H1 (cell line): ENCODE measurements around the gene ABHD1. TPM values are rescaled to one million over a fixed set of nuclear protein-coding genes. Genes with fewer than 3 reads are reported as not detected.

Experiments
- CTCF ChIA-PET: fragments of 300-600 bp; sonication (Branson Sonifier 250); formaldehyde crosslinking; loops from one replicate; lab custom pipeline; 2021; ENCODE audit not compliant: partially characterized antibody; lab: Charles Lee
- POLR2A ChIA-PET: fragments of 300-600 bp; sonication (Branson Sonifier 250); formaldehyde crosslinking; loops from one replicate; lab custom pipeline; 2021; ENCODE audit warnings: inconsistent platforms; ENCODE audit not compliant: partially characterized antibody; lab: Charles Lee
- DNase-seq, 2 experiments: peaks; one replicate each; pipeline versions ENCODE4 v3.0.0 to v3.0.0-alpha.2; 2010 to 2022; ENCODE audit warnings: low spot score in 2 of 2, low read depth in 1 of 2, mixed read lengths in 1 of 2
- FAIRE-seq: peaks from 2 replicates; lab custom pipeline; 2011; peaks lifted over from hg19 to GRCh38; lab: Jason Lieb, UNC
- H2AFZ ChIP-seq: 2 replicates; pipeline ENCODE4 v1.8.1; 2012; ENCODE audit warnings: low read length, inconsistent platforms
- H2AK5ac ChIP-seq: 2 replicates; pipeline ENCODE4 v1.6.1; 2013; ENCODE audit warnings: low read depth, low read length
- H2BK120ac ChIP-seq: replicated peaks from 2 replicates; pipeline ENCODE3; 2013; ENCODE audit warnings: low read depth, low read length, inconsistent platforms
- H2BK12ac ChIP-seq: 2 replicates; pipeline ENCODE4 v1.6.1; 2013; ENCODE audit warnings: low read depth, low read length
- H2BK15ac ChIP-seq: 2 replicates; pipeline ENCODE4 v1.6.1; 2013; ENCODE audit warnings: low read length
- H2BK20ac ChIP-seq: 2 replicates; pipeline ENCODE4 v1.6.1; 2013; ENCODE audit warnings: low read length
- H2BK5ac ChIP-seq: 2 replicates; pipeline ENCODE4 v1.6.1; 2013; ENCODE audit warnings: low read depth, low read length
- H3K14ac ChIP-seq: 2 replicates; pipeline ENCODE4 v1.6.1; 2013; ENCODE audit warnings: inconsistent platforms; ENCODE audit not compliant: insufficient read length
- H3K18ac ChIP-seq: 2 replicates; pipeline ENCODE4 v1.6.1; 2013; ENCODE audit warnings: low read length; ENCODE audit errors: extremely low read depth
- H3K23ac ChIP-seq: 2 replicates; pipeline ENCODE4 v1.6.1; 2013; ENCODE audit warnings: inconsistent platforms; ENCODE audit not compliant: insufficient read length
- H3K23me2 ChIP-seq: 2 replicates; pipeline ENCODE4 v1.6.1; 2013; ENCODE audit warnings: low read depth, low read length
- H3K27ac ChIP-seq: 2 replicates; pipeline ENCODE4 v1.6.1; 2011; ENCODE audit warnings: low read depth, low read length, inconsistent platforms
- H3K27me3 ChIP-seq, 4 experiments: replicated peaks in 1 of 4; 1 replicate in 1 of 4; 2 replicates in 3 of 4; pipeline versions ENCODE4 v1.6.1 to v1.8.1; 2011 to 2013; ENCODE audit warnings: low read length in 3 of 4, mild to moderate bottlenecking in 3 of 4, inconsistent platforms in 2 of 4, mixed read lengths in 2 of 4, moderate library complexity in 1 of 4; ENCODE audit not compliant: control insufficient read depth in 3 of 4, insufficient read depth in 3 of 4; ENCODE audit errors: extremely low read depth in 1 of 4
- H3K36me3 ChIP-seq, 4 experiments: 2 replicates each; pipeline versions ENCODE4 v1.6.1 to v1.8.1; 2011 to 2013; ENCODE audit warnings: mild to moderate bottlenecking in 4 of 4, low read length in 3 of 4, moderate library complexity in 2 of 4, control low read depth in 1 of 4, inconsistent platforms in 1 of 4; ENCODE audit not compliant: insufficient read depth in 4 of 4, control insufficient read depth in 2 of 4
- H3K4ac ChIP-seq: replicated peaks from 2 replicates; pipeline ENCODE3; 2013; ENCODE audit warnings: low read length, low read depth, mixed read lengths, inconsistent platforms; ENCODE audit not compliant: insufficient read length
- H3K4me1 ChIP-seq, 4 experiments: replicated peaks in 1 of 4; 1 replicate in 1 of 4; 2 replicates in 3 of 4; pipeline versions ENCODE4 v1.6.1 to v1.8.1; 2011 to 2013; ENCODE audit warnings: low read length in 3 of 4, inconsistent platforms in 2 of 4, mixed read lengths in 1 of 4; ENCODE audit not compliant: insufficient read depth in 4 of 4, control insufficient read depth in 3 of 4
- H3K4me2 ChIP-seq, 2 experiments: 2 replicates each; pipeline versions ENCODE4 v1.6.1 to v1.8.1; 2011 to 2013; ENCODE audit warnings: low read depth in 2 of 2, low read length in 2 of 2, control low read depth in 1 of 2, inconsistent platforms in 1 of 2, mild to moderate bottlenecking in 1 of 2; ENCODE audit not compliant: insufficient read depth in 1 of 2
- H3K4me3 ChIP-seq, 4 experiments: fragments of 200-600, 300-600 bp in 1 of 4; sonication (generic), shearing (Covaris generic), sonication (Bioruptor Twin) in 1 of 4; 2 replicates each; pipeline versions ENCODE4 v1.5.1 to v1.8.1; 2011 to 2016; ENCODE audit warnings: low read length in 4 of 4, low read depth in 3 of 4, control low read depth in 2 of 4, inconsistent platforms in 2 of 4, mild to moderate bottlenecking in 2 of 4, mixed read lengths in 1 of 4, moderate library complexity in 1 of 4; ENCODE audit not compliant: insufficient read depth in 2 of 4; ENCODE audit errors: extremely low read depth in 1 of 4
- H3K56ac ChIP-seq: replicated peaks from 2 replicates; pipeline ENCODE3; 2013; ENCODE audit warnings: low read depth, mild to moderate bottlenecking, mixed read lengths, low read length, inconsistent platforms; ENCODE audit not compliant: insufficient read length
- H3K79me1 ChIP-seq: 2 replicates; pipeline ENCODE4 v1.6.1; 2013; ENCODE audit warnings: low read depth, low read length, control low read depth
- H3K79me2 ChIP-seq, 2 experiments: 2 replicates each; pipeline versions ENCODE4 v1.6.1 to v1.8.1; 2012 to 2013; ENCODE audit warnings: low read length in 2 of 2, mild to moderate bottlenecking in 2 of 2, inconsistent platforms in 1 of 2; ENCODE audit not compliant: insufficient read depth in 2 of 2, control insufficient read depth in 1 of 2
- H3K9ac ChIP-seq, 4 experiments: replicated peaks in 1 of 4; 1 replicate in 1 of 4; 2 replicates in 3 of 4; pipeline versions ENCODE4 v1.6.1 to v1.8.1; 2011 to 2013; ENCODE audit warnings: low read depth in 3 of 4, low read length in 3 of 4, control low read depth in 2 of 4, mild to moderate bottlenecking in 2 of 4, moderate library complexity in 2 of 4, inconsistent platforms in 1 of 4; ENCODE audit errors: extremely low read depth in 1 of 4
- H3K9me3 ChIP-seq, 2 experiments: 2 replicates each; pipeline versions ENCODE4 v1.6.1 to v1.8.1; 2012 to 2013; ENCODE audit warnings: mild to moderate bottlenecking in 2 of 2, moderate library complexity in 2 of 2, control low read depth in 1 of 2, inconsistent platforms in 1 of 2, low read depth in 1 of 2, low read length in 1 of 2, mixed read lengths in 1 of 2; ENCODE audit not compliant: insufficient read depth in 2 of 2
- H4K20me1 ChIP-seq, 2 experiments: replicated peaks in 1 of 2; 2 replicates each; pipeline versions ENCODE3 to v1.8.1; 2011 to 2013; ENCODE audit warnings: inconsistent platforms in 2 of 2, low read length in 2 of 2, mild to moderate bottlenecking in 1 of 2; ENCODE audit not compliant: insufficient read depth in 2 of 2, control insufficient read depth in 1 of 2
- H4K5ac ChIP-seq: 2 replicates; pipeline ENCODE4 v1.6.1; 2013; ENCODE audit warnings: low read length, low read depth, mixed read lengths, inconsistent platforms; ENCODE audit not compliant: insufficient read length
- H4K8ac ChIP-seq: 2 replicates; pipeline ENCODE4 v1.8.0; 2013; ENCODE audit warnings: mild to moderate bottlenecking, moderate library complexity, low read length, inconsistent platforms; ENCODE audit not compliant: insufficient read depth; ENCODE audit errors: extremely low read depth
- H4K91ac ChIP-seq: replicated peaks from 2 replicates; pipeline ENCODE3; 2013; ENCODE audit warnings: low read length, mixed read lengths, inconsistent platforms; ENCODE audit not compliant: insufficient read length
- CTBP2 ChIP-seq: IDR thresholded peaks from 2 replicates; pipeline ENCODE4 v1.7.0; 2011; ENCODE audit warnings: borderline replicate concordance, mild to moderate bottlenecking, moderate library complexity, mixed read lengths, low read length; ENCODE audit not compliant: insufficient read depth, insufficient read length
- SP4 ChIP-seq: IDR thresholded peaks from 2 replicates; pipeline ENCODE4 v1.6.1; 2012; ENCODE audit warnings: low read length, inconsistent platforms
- WGBS, 2 experiments: shearing (Covaris generic) in 1 of 2; methylation state at CpG; one replicate each; pipeline versions ENCODE4 v1.1.6 to v1.1.7; 2013 to 2015; ENCODE audit warnings: low lambda C conversion rate in 2 of 2, mixed read lengths in 2 of 2, inconsistent platforms in 1 of 2, low coverage in 1 of 2, missing lambda C conversion rate in 1 of 2; ENCODE audit not compliant: insufficient replicate concordance in 2 of 2, insufficient coverage in 1 of 2, insufficient read length in 1 of 2; ENCODE audit errors: extremely low coverage in 1 of 2, missing lambda C conversion rate in 1 of 2; 5-methylcytosine and 5-hydroxymethylcytosine counted together
- polyA plus RNA-seq, 7 experiments: library from polyadenylated mRNA; depleted of rRNA in 3 of 7; stranded (reverse) in 5 of 7; unstranded in 2 of 7; fragments of >200 nt in 5 of 7; fragments of 200-250 nt in 2 of 7; gene quantifications; 1 replicate in 5 of 7; 2 replicates in 1 of 7; 4 replicates in 1 of 7; pipeline versions ENCODE4 v1.2.1 to v1.2.3, GENCODE V29; 2011 to 2013; ENCODE audit warnings: missing spikeins in 2 of 7, mixed read lengths in 2 of 7
- total RNA-seq: library from RNA; stranded (reverse); fragmentation: NEBNext Ultra II Directional; extraction: Animal tissue kit (Norgen Biotek cat#: 25700); gene quantifications from 2 replicates; pipeline ENCODE4 v1.2.1, GENCODE V29; 2021

Gene ABHD1
- total and polyA plus RNA-seq, 2 of the 8 experiments (the other 6 are each of a cell fraction or from before 2014, with no cell fraction given) = 0.20 to 1.1 TPM

GRCh38 chr2:27133195-27133875 lies 9.7 kb downstream of the ABHD1 start:
- POLR2A ChIA-PET = interaction anchor here (0.6 to 2.3 kb wide), 21 partner anchors 7 to 113 kb away, joined by 3 to 24 read pairs (median 3); partner anchors contain the start of genes ABHD1, ATRAID, CAD and CGREF1
- DNase-seq (no peak), FAIRE-seq (no peak)
- CTCF ChIA-PET = interaction anchor here (0.6 to 4.3 kb wide), 43 partner anchors 9 to 170 kb away, joined by 3 to 38 read pairs (median 5); partner anchors contain the start of genes ABHD1, ATRAID, CGREF1 and KHK
- H3K27ac ChIP-seq = no peak overlapping the region
- peaks cover 4% of the 10 kb centered on the region for H3K79me1 ChIP-seq
- H3K18ac ChIP-seq = no peak overlapping the region
- H3K79me2 ChIP-seq = peaks cover 0 to 15% of the 10 kb centered on the region in 2 experiments; a peak in 2 of 4 replicates
- no peak overlapping the region for H2BK20ac ChIP-seq
- H3K9me3 ChIP-seq = no peaks in the 10 kb centered on the region
- H2AK5ac ChIP-seq = no peak overlapping the region
- H3K56ac ChIP-seq = no peak overlapping the region
- peaks cover 0 to 4% (median 3%) of the 10 kb centered on the region in 4 experiments; a peak in 5 of 7 replicates for H3K4me1 ChIP-seq
- H3K14ac ChIP-seq = no peak overlapping the region
- H3K9ac ChIP-seq = peak overlapping the region in 3 of 4 experiments; percentile 40 to 69 (median 55); a peak in 6 of 7 replicates
- peak overlapping the region; percentile 35; the same call in 1 of the 2 replicates for H2BK5ac ChIP-seq
- H4K20me1 ChIP-seq = peaks cover 8 to 14% of the 10 kb centered on the region in 2 experiments
- no peak overlapping the region for H2BK15ac ChIP-seq
- H2BK120ac ChIP-seq = no peak overlapping the region
- H3K4me2 ChIP-seq = peak overlapping the region; percentile 61 to 77
- no peak overlapping the region for H3K23ac ChIP-seq
- no peak overlapping the region for H3K4ac ChIP-seq
- H3K27me3 ChIP-seq = no peaks in the 10 kb centered on the region
- no peak overlapping the region for H2BK12ac ChIP-seq
- no peak overlapping the region for H4K8ac ChIP-seq
- H3K36me3 ChIP-seq = peaks cover 2 to 26% (median 16%) of the 10 kb centered on the region in 4 experiments; a peak in 6 of 8 replicates
- H3K4me3 ChIP-seq = peak overlapping the region; percentile 68 to 91 (median 88)
- no peak overlapping the region for H4K5ac ChIP-seq
- H2AFZ ChIP-seq = no peak overlapping the region; the same call in 1 of the 2 replicates
- WGBS, 2 experiments = 68% methylated on average over 14 of the region's 14 CpGs; no CpG with 5 or more reads in 1 of the 2 experiments
- peaks cover 2% of the 10 kb centered on the region; the same call in 1 of the 2 replicates for H3K23me2 ChIP-seq
- TF ChIP-seq CTBP2 = no peak
- peak; percentile 11; the same call in 1 of the 2 replicates for TF ChIP-seq SP4
- H4K91ac ChIP-seq = no peak overlapping the region
